Measurements from ENCODE around the gene DLG4.
"Not testable (repeated sequence)": the region's sequence is repeated elsewhere in the genome, so short reads cannot be mapped to it uniquely, and the experiment has no call there.

Gene DLG4

DNA sequence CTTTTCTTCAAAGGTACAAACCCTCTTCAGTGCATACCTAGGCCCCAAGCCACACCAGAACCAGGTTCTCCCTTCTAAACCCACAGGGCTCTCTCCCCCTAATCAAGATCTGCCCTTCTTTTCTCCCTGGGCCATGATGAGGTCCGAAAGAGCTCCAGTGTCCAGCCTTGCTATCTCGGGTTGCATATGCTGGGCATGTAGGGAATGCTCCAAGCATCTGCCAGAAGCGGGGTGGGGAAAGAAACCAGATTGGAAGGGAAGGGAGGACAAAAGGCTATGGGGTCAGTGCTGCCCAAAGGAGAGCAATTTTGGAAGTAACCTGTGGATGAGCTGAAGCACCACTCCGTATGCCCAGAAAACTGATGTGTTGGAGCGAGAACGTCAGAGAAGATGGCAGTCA is 29.6 kb upstream of the DLG4 start:
- DNase-seq (ENCODE audit: low read depth, low spot score), result no peak

DNA sequence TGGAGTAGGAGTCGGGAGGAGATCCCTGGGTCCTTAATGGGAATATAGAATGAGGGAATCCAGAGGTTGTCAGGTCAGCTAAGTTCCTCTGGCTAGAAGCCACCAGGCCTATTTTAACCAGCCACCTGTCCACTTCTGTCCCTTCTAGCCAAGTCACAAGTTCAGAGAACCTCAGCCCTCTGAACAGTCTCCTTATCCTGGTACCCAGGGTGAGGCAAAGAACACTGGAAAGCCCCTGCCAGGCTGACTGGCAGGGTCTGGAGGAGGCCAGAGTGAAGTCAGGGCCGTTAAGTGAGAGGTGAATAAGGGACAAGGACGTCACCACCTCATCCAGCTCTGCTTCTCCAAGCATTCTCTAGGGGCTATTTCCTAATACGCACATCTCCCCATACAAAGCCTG is 29.2 kb upstream of the DLG4 start:
- DNase-seq (ENCODE audit: low read depth, low spot score), result no peak

DNA sequence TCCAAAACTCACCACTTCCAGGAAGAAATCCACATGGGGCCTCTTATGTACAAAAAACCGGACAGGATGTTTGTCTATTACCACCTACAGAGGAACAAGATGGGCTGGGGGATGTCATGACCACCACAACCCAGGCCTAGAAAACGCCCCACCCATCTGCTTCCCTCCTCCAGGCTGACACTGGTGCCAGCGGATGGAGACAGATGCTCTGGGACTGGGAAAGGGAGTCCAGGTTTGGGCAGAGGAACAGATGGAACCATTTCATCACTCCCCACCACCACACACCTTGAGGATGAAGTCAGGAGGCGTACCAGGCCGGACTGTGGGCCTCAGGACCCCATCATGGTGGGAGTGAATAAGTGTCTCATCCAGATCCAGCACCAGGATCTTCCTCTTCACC is 27.1 kb upstream of the DLG4 start:
- DNase-seq (ENCODE audit: low read depth, low spot score), result no peak

DNA sequence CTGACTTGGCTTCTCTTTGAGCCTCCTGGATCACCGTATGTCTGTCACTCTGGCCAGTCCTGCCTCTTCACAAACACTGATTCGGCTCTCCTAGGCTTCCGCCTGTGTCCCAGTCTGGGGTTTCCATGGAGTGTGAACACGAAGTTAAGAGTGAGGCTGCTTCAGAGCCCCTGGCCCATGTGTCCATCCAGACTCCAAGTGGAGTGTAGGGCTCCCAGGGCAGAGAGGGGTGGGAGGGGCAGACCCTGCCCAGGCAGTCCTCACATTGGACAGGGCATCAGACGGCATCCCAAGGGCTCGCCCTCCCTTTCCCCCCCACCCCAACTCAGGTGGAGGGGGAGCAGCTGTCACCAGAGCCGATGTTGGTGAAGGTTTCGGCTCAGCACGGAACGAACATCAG is 24.2 kb upstream of the DLG4 start:
- not testable (repeated sequence) for DNase-seq (ENCODE audit: low read depth, low spot score)

DNA sequence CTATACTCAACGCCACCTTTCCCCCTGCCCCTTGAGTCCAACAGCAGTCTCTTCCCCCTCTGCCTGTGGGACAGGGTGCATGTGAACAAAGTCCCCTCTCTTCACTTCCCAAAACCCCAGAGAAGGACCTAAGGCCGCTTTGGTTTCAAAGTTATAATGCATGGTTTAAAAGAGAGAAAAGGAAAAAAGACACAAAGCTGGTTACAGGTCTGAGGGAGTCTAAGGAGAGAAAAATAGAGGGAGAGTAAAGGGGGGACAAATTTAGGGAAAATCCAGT is 23.8 kb upstream of the DLG4 start:
- DNase-seq (ENCODE audit: low read depth, low spot score), result no peak

DNA sequence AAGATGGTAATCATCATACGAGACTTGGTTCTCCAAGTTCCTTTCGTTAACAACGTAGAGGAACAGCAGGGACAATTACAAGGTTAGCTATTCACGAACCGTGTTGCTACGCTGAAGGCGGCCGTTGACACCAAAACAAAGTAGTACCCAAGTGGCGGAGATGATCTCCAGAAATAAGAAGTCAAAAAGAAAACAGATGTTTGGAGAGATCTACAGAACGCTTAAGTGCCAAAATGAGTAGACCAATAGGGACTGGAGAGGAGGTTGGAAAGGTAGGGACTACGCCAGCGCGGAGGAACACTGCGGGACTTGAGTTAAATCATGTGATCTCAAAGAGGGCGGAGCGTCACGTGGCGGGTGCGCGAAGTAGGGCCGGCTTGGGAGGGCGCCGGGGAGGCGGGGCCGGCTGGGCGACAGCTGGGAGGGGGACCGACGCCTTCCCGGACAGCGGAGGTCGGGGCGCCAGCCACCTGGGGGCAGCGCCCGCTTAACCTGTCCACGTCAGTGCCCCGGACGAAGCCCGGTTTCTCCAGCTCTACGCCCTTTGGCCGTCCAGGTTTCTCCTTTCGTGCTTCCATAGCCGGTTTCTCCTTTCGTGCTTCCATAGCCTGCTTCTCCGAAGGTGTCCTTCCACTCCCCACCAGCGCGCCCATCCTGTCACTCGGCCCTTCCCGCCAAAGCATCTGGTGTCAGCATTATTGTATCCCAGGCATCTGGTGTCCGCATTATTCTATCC is 23.2 kb upstream of the DLG4 start:
- DNase-seq (ENCODE audit: low read depth, low spot score), result peak; percentile 93

DNA sequence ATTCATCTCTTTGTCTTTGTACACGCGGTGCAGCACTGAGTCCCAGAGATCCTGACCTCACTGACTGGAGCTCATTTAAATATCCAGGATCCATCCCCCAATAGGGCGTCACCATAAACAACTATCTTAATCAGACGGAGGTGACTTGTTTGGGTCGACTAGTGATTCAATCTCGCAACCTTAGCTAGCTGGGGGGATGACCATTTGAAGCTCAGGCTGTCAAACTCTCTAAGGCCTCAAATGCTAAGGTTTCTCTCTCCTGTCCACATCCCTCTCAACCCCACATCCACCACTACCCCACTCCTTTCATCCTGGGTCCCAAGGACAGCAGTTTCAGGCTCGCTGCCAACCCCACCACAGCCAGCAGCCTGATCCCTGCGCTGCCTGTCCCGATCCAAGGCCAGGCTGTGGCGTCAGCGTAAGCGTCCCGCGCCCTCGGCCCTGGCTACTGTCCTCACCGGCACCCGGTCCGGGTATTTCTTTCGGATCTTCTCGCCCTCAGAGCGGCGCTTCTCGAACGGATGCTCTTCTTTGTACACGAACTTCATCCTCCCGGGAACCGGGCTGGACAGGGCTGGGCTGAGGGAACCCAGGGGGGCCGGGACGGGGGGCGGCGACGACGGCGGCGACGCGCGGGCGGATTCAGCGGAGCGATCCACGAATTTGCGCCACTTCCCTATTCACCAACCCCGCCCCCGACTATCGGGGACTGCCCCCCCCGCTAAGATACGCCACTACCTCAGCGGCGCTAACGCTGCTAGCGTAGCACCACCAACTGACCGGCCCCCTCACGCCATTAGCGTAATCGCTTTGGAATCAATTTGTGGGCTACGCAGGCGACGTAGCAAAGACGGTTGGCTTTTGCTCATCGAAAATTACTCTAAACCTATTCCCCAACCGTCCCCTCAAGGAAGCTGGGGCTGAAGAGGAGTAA is 22.4 kb upstream of the DLG4 start, which contains the start of gene GABARAP:
Gene GABARAP (minus strand): TSS at position 667 of the 934 bp plus-strand sequence. CDS start 119 bp downstream, at position 548.
- DNase-seq (ENCODE audit: low read depth, low spot score), result peak; percentile 89

DNA sequence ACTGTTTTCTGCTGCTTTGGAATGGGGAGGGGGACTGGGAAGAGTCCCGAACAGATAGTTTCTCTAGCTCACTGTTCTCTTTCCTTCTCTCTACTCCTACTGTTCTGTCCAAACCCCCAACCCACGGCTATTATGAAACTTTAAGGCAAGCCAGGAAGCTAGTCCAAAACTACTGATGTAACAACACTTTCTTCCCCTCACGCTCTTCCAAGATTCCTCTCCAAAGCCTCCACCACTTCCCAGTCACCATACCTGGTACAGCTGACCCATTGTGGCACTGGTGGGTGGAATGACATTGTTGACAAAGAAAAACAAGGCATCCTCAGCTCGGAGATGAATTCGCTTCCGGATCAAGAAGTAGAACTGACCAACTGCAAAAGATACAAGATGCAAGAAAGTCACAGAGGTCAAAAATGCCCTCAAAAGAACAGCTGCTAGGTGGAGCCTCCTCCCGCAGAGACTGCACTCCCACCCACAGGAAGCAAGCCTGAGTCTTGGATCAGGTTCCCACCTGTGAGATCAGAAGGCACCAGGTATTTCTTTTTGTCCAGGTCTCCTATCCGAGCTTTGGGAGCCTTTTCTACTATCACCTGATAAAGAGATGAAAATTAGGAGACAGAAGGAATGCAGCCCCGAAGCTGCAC is 21.6 kb upstream of the DLG4 start:
- DNase-seq (ENCODE audit: low read depth, low spot score), result no peak

DNA sequence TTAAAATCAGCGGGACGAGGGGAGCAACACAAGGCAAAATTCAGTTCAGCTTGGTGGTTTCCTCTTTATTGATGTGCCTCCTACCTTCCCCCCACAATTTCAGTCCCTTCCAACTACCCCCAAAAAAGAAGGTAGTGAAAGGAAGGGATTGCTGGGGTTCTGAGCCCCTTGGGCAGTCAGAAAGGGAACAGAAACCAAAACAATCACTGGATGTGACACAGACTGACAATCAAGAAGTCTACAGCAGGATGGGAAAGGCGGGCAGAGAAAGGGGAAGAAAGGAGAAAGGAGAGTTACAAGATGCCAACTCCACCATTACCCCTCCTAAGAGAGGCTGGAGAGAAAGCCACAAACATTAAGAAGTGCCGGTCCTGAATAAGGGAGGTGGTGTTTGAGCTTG is 20.7 kb upstream of the DLG4 start:
- DNase-seq (ENCODE audit: low read depth, low spot score), result no peak

DNA sequence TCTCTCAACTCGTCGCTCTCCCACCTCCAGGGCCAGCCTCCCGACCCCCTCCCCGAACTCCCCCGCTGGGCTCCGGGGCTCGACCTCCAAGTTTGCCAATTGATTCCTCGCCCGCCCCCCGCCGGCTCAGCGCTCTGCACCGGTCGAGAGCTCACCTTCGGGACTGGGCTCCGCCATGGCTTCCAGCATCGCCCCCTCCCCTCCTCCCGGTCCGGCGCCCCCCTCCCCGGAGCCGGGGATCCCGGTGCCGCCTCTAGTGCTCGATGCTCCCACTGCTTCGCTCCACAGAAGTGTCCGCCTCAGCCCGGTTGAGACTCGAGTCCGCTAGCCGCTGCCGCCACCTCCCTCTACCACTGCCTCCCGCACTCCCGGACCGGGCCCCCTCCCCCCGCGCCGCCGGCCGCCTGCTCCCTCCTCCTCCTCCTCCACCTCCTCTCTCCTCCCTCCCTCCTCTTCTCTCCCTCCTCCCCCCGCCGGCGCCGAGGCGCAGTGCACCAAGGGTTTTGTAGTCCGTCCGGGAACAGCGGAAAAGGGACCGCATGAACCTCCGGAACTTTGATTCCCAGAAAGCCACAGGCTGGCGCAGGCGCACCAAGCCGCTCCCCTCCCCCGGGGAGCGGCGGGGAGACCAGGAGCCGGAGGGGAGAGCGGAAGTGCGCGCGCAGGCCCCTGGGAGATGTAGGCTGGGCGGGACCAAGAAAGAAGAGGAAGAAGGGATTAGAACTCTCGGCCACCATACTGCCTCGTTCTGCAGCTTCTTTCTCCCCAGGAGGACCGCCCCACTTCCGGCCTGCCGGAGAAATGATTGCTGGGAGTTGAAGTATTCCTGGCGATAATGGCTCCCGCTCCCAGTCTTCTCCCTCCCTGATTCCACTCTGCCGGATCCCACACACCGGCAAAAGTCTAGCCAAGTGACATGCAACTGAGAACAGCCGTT is 19.7 kb upstream of the DLG4 start, which contains the start of gene PHF23:
Gene PHF23 (minus strand): TSS at position 367 of the 937 bp plus-strand sequence. CDS start 178 bp downstream, at position 189.
- peak; percentile 100 for DNase-seq (ENCODE audit: low read depth, low spot score)

DNA sequence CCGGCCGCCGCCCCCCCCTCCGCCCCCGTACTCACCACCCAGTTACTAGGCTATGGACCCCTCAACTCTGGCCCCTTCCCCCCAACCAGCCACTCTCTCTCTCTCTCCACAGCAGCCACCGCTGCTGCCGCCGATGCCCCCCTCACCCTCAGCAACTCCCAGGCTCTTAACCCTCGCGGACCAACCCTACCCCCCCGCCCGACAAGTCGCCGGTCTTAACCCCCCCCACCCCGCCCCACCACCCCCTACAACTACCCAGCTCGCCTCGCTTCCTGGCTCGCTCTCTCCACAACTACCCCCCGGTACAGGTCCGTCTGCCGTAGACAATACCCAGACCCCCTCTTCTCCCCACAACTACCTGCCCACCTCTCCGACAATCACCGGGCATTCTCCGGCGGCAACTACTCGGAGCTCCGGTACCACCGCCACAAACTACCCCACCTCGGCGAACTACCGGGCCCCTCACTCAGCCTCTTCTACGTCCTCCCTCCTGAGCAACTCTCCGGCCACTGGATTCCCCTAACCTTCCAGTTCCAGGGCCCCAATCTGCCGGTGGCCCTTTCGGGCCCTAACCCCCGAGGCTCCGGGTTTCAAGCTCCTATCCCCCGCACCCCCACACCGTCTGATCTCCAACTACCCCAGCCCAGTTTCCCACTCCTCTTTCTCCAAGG is 18.9 kb upstream of the DLG4 start:
- DNase-seq (ENCODE audit: low read depth, low spot score), result no peak

DNA sequence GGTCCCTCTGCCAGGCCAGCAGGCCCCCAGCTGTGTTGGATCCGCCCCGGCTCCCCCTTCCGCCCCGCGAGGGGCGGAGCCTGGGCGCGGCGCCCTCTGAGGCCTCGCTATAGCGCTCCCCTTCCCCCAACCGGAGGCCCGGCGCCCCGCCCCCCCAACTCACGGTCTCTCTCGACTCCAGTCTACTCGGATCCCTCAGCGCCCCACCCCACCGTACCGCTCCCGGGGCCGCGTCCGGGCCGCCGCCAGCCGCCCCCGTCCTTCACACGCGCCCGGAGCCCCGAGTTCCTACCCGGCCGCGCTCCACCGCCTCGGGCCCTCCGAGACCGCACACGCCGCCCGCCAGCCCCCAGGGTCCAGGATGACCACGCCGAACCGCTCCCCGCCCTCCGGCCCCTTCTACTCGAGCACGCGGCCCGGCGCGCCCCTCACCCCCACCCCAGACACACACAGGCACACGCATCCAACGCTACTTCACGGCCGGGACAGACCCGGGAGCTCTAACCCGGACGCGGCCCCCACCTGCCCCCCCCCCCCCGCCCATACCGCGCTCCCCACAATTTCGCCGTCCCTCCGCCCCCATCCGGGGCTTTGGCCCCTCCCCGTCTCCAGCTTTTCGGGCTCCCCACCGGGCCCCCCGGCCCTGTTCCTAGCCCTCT is 18.3 kb upstream of the DLG4 start:
- no peak for DNase-seq (ENCODE audit: low read depth, low spot score)

DNA sequence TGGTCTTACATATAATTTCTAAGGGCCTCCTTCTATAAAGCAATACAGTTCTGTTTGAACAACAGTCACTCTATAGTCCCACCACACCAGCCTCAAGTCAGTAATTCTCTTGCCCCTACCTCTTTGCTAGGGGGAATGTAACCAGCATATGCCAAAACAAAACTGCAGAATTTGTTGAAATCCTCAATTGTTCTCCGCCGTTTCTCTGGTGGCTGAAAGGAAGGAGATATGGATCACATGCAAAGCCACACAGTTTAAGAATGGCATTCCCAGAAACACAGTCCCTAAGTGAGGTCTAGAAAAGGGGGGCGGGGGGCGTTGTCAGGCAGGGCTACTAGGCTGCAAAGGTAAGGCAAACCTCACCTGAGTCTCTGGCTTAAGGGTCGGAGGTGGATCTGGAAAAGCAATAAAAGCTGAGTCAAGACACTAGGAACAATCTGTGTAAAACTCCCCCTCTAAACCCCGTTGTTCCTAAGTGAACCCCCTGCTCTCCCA is 17.7 kb upstream of the DLG4 start:
- no peak for DNase-seq (ENCODE audit: low read depth, low spot score)

DNA sequence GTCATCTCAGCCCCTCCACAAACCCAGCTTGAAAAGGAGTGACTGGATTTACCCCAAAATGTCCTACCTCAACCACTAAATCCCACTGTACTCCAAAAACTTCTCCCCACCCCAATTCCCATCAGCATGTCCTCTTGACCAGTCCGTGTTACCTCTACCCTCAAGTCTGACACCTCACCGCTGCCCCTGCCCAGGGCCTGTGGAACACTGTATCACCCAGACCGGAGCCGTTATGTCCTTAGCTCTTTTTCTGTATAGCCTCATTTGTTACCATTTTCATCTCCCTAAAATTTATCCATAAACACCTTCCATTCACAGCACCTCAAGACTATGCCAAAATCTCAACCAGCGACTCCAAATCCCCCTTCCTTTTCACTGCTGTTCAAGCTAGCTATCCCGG is 17.2 kb upstream of the DLG4 start:
- no peak for DNase-seq (ENCODE audit: low read depth, low spot score)

DNA sequence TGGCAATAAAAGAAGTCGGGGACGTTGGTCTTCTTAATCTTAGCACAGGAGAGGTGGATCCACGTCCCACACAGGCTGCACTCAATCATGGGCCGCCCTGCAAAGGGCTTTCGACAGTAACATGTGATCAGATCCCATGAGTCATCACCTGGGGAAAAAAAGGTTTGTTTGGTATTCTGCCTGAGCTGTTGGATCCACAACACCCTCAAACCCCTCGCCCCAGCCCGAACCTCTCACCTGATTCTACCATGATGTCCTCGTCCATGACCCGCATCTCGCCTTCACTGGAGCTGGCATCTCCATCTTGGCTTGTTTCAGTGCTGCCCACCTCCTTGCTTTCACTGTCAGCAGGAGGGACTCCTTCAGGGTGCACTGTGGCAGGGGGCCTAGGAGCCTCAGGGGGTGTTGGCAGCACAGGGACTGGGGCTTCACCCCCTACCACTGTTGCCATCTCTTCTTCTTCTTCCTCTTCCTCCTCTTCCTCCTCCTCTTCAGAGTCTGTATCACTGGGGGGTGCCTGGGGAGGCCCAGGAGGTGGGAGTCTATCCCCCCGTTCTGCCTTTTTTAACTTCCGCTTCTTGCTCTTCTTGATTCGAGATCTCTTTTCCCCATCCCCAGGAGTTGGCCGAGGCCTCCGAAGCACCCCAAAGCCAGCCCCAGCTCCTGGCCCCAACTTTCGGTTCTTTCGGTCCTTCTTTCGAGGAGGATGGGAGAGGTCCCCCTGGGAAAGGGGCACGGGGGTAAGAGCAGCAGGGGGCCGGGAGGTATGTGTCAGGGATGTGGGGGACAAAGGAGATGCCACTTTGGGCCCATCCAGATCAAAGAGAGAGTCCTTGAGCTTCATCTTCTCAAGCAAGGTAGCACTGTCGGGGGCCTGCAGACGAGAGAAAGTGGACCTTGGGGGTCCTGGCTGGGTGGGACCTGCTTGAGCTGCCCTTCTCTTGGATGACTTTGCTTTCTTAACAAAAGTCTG is 16.3 kb upstream of the DLG4 start:
- DNase-seq (ENCODE audit: low read depth, low spot score), result no peak

DNA sequence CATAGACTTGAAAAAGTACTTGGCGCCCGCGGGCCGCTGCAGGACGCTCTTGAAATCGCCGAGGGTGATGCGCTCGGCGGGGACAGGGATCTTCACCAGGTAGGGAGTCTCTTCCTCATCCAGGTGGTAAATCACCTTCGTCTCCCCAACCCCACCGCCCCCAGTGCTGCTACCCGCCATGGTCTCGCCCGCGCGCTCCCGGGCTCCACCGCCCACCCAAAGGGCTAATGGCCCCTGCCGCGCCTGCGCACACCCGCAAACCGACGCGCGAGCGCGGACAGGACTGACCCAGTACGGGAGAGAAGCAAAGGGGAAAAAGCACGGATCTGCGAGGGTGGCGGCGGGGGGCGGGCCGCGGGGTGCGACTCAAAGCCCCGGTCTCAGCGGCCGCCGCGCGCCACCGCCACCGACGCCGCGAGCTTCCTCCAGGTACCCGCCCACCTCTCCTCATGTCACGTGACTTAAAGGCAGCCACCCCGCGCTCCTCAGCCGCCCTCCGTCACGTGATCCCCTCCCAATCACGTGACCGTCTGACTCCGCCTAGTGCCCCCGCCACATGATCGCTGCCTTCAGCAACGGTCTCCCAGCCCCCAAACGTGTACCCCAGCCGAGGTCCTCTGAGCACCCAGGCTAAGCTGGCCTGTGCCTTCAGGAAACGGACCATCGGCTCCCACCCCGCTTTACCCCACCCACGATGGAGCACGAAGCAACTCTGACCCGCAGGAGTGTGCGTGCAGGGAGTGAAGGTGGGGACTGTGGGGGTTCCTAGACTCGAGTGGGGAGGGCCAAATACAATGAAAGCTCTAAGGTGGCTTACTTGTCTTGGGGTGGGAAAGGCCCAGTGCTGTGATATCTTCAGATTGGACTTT is 14.7 kb upstream of the DLG4 start, which contains the start of gene DVL2:
Gene DVL2 (minus strand): TSS at position 435 of the 869 bp plus-strand sequence. CDS start 255 bp downstream, at position 180.
- peak; percentile 85 for DNase-seq (ENCODE audit: low read depth, low spot score)

DNA sequence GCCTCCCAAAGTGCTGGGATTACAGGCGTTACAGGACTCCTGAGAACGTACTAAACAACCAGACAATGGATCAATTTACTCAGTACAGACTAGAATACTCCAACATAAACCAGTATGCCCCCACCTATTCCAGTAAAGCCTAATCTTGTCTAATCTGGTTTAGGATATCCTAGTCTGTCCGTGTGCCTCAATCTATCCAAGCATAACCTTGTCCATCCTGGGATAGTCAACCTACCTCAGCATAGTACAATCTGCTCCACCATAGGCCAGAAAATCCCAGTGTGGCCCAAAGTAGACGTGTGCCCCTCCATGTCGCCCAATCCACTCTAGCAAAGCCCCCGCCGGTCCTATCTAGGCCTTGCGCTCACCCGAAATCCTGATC is 14.1 kb upstream of the DLG4 start:
- no peak for DNase-seq (ENCODE audit: low read depth, low spot score)

DNA sequence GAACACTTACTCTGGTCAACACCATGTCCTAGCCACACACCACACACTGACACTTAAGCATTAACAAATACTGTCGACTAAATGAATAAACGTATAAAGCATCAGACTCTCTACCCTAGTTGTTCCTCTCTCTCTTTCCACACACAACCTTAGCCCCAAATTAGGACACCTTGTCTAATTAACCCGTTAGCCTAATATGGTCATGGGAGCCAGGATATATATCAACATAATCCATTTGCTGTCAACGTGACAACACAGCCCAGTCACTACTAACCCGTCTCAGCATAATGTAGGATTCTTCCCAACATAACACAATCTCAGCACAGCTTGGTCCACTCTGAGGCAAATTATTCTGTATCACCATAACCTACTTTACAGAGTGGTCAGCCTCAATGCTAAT is 12.5 kb upstream of the DLG4 start:
- DNase-seq (ENCODE audit: low read depth, low spot score), result no peak
